Astrocyte of the spinal cord (primary cell): ENCODE measurements around the gene TBX2.
A peak's percentile ranks its signal among the peaks of the same experiment; 100 is the strongest.

Experiments
- DNase-seq: peaks from one replicate; pipeline ENCODE4 v3.0.0; 2011; ENCODE audit warnings: low read depth, low spot score
- H3K4me3 ChIP-seq: 2 replicates; pipeline ENCODE4 v1.5.1; 2011; ENCODE audit warnings: low read depth, mild to moderate bottlenecking, low read length, moderate library complexity
- in situ Hi-C: cut with HindIII; loops from 2 replicates; pipeline ENCODE4 v1.10.0; 2017; ENCODE audit warnings: low sequenced_read_pairs
- TF ChIP-seq, protein P1 (sequence below): IDR thresholded peaks from 2 replicates; pipeline ENCODE4 v1.5.1; 2012; ENCODE audit warnings: low read depth, mild to moderate bottlenecking, low read length, inconsistent platforms

Gene TBX2

DNA sequence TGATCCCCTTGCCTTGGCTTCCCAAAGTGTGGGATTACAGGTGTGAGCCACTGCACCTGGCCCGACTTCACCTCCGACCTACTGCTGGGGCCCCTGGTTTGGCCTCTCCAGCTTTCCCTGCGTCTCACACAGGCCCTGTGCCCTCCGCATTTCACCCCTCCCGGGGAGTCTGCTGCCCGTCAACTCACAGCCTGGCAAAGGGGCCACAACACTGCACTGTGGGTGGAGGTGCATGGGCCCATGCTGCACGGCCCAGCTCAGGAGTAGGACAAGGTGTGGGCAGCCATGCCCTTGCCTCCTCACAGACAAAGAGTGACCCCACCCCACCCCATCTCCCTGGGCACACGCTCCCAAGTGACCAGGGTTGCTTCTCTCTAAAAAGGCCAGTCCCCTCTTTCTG is 12.6 kb upstream of the TBX2 start:
- in situ Hi-C loops: no loop called here
- no peak for DNase-seq
- TF ChIP-seq, protein P1, sequence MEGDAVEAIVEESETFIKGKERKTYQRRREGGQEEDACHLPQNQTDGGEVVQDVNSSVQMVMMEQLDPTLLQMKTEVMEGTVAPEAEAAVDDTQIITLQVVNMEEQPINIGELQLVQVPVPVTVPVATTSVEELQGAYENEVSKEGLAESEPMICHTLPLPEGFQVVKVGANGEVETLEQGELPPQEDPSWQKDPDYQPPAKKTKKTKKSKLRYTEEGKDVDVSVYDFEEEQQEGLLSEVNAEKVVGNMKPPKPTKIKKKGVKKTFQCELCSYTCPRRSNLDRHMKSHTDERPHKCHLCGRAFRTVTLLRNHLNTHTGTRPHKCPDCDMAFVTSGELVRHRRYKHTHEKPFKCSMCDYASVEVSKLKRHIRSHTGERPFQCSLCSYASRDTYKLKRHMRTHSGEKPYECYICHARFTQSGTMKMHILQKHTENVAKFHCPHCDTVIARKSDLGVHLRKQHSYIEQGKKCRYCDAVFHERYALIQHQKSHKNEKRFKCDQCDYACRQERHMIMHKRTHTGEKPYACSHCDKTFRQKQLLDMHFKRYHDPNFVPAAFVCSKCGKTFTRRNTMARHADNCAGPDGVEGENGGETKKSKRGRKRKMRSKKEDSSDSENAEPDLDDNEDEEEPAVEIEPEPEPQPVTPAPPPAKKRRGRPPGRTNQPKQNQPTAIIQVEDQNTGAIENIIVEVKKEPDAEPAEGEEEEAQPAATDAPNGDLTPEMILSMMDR: no peak

DNA sequence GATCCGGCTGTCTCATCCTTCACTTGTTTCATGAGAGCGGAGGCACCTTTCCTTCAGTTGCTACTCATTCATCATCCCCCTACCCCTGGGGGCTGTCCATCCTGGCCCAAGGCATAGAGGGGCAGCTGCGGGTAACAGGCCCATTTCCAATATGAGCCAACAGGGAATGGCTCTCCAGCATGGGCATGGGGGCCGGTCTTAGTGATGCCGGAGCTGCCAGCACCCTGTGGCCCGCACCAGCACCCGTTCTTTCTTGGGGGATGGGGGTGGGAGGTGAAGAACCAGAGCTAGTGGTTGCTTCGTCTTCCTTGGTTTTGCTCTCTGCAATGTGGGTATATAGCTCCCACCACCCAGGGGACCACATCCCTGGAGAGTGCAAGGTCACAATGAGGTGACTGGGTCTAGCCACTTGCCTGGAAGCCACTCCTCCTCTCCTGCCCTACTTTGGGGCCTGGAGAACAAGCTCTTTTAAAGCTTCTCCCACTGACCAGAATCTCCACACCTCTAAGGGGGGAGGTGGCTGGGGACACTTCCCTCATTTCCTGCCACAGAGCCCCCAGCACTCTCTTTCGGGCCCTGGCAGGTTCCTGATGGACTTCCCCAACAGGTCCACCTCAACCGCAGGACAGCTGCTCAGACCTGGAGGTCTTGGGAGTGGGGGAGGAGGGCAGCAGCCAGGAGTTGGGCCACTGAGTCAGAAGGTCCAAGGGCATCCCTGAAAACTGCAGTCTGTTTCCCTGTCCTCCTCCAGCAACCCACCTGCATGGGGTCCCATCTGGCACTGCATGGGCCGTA is 11.9 kb upstream of the TBX2 start:
- TF ChIP-seq, protein P1: no peak
- DNase-seq: no peak
- in situ Hi-C loops: no loop called here
- H3K4me3 ChIP-seq: no peak overlapping the region

More for the DNA sequence above, 12.6 kb upstream of the TBX2 start:
- H3K4me3 ChIP-seq: no peak overlapping the region

DNA sequence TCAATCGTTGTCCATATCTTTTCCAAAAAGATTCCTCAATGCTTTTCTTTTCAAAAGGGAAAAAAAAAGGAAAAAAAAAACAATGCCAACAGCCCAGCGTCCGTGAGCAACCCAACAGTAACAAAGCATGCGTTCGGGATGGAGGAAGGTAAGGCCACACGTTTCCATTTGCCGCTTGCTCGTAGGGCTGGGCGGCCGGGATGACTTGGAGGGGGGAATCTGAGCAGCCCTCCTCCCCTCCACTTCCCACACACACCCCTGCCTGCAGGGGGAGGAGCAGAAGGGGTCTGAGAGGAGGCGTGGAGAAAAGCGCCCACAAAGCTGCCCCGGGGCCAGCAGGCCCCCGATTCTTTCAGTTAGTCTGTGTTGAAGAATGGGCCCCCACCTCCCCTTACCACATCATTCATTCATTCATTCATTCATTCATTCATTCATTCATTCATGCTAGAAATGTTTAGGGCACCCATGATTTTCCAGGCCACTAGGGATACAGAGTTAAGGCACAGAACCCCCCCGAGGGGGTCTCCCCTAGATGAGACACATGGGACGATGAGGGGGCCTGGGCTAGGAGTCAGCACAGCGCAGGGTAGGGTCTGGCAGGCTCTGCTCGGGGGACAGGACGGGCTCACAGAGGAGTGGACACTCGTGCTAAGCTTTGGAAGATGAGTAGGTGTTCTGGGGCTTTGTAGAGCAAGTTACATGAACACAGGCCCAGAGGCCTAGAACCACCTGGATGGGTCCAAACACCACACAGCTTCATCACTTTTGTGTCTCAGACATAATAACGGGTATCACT is 10.9 kb upstream of the TBX2 start:
- in situ Hi-C loops: no loop called here
- TF ChIP-seq, protein P1: no peak

DNA sequence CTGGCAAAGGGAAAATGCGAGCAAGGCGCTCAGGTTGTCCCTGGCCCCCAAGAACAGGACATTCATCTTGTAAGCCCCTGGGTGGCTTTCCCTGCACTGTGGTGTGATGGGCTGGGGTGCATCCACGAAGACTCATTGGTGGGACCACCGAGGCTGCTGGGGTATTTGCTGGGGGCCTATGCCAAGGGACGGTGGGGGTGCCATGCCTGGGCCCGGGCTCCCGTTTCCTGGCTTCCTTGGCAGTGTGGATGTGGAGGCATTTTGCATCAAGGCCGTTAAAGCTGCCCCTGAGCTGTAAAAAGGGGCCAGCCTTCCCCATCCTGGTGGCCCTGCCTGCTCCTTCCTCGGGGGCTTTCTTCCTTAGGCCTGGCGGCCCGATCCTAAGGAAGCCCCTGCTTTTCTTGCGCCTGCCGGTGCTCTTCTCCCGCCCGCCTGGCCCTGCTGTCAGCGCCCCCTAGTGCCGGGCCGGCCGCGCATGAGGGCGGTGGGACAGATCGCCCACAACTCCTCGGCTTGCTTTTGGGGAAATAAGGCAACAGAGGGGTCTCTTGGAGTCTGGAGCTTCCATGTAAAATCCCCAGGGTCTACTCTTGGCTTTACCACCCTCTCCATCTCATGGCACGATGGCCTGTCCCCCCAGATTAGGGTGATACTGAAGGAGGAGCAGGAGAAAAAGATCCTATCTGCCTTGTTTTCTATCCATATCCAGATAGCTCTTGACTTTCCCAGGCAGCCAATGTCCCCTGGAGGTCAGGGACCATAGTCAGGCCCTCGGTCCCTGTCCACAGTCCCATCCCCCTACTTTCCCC is 9.8 kb upstream of the TBX2 start:
- DNase-seq: no peak
- TF ChIP-seq, protein P1: peak; percentile 99
- H3K4me3 ChIP-seq: no peak overlapping the region
- in situ Hi-C loops: no loop called here

More for the DNA sequence above, 10.9 kb upstream of the TBX2 start:
- H3K4me3 ChIP-seq: no peak overlapping the region
- no peak for DNase-seq

DNA sequence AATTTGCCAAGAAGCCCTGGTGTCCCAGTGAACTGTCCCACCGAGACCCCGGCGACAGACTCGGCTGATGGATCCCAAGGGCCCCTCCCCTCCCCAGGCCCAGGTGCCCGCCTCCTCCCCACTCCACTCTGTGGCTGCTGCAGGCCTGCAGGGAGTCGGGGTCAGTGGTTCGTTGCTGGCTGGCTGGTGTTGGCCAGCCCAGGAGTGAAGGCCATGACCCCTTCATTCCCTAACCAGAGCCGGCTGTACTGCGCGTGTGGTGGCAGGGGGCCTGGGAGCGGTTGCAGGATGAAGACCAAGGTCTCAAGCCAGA is 9.2 kb upstream of the TBX2 start:
- in situ Hi-C loops: no loop called here
- DNase-seq: no peak
- TF ChIP-seq, protein P1: no peak
- H3K4me3 ChIP-seq: no peak overlapping the region

DNA sequence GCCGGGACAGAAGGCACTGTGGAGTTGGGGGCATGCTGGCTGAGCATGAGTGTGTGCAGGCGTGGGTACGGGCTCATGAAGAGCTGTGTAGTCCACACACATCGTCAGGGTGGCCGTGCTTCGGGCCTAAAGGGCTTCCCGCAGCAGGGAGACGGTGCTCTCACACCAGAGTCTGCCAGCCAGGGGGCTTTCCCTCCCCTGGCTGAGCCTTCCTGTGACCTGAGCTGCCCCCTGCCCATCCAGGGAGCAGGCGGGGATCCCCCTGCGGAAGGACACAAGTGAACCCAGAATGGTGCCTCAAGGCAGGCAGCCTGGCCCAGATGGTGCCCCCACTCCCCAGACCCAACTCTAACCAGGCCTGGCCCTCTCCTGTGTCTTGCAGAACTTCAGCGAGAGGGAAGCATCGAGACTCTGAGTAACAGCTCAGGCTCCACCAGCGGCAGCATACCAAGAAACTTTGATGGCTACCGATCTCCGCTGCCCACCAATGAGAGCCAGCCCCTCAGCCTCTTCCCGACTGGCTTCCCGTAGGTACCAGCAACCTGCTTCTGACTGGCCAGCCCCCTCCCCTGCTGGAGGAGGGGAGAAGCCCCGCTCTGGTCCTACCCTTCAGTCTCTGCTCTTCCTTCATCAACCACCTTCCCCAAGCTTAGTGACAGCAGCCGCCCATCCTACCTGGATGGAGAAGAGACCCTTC is 7.9 kb upstream of the TBX2 start:
- in situ Hi-C loops: no loop called here
- no peak for DNase-seq
- H3K4me3 ChIP-seq: no peak overlapping the region
- TF ChIP-seq, protein P1: no peak
